Stimulated activated CD4-positive, alpha-beta T cell treated with anti-CD3 and anti-CD28 coated beads, TNF-alpha, amount 100 ng/mL, for 24 hours (primary cell): Measurements from ENCODE around the gene NUDC.
"Not testable (repeated sequence)": the region's sequence is repeated elsewhere in the genome, so short reads cannot be mapped to it uniquely, and the experiment has no call there.

Experiments used
- DNase-seq, 3 experiments: peaks; one replicate each; pipeline ENCODE4 v3.0.0-alpha.2; 2020; ENCODE audit warnings: low read depth in 3 of 3

Gene NUDC

GRCh38 chr1:26989403-26990109, 68.0 kb downstream of the NUDC start:
- DNase-seq = not testable (repeated sequence)

GRCh38 chr1:26991310-26992116, 70.0 kb downstream of the NUDC start:
- no peak for DNase-seq

- peak; percentile 42 to 70 (median 43) for DNase-seq
Measured at GRCh38 chr1:26993237-26994019, 71.9 kb downstream of the NUDC start, which contains the start of gene TRNP1. TRNP1 (plus strand) TSS chr1:26993692; CDS start chr1:26993787, 95 bp downstream.

- DNase-seq = no peak
Measured at GRCh38 chr1:26994020-26994786, 72.7 kb downstream of the NUDC start.

- no peak for DNase-seq
Measured at GRCh38 chr1:26994787-26995517, 73.4 kb downstream of the NUDC start.

- DNase-seq = no peak
Measured at GRCh38 chr1:26996024-26996423, 74.5 kb downstream of the NUDC start.
